GM18909 (cell line): Measurements from ENCODE around the gene MOV10.
"Not testable (repeated sequence)": the region's sequence is repeated elsewhere in the genome, so short reads cannot be mapped to it uniquely, and the experiment has no call there.

ENCODE experiments used
- ATAC-seq: cut with Tn5 transposase; IDR thresholded peaks from one replicate; pipeline ENCODE4 v1.9.1; 2021; ENCODE audit warnings: mild to moderate bottlenecking; ENCODE audit not compliant: unreplicated experiment, poor library complexity

The MOV10 gene

DNA sequence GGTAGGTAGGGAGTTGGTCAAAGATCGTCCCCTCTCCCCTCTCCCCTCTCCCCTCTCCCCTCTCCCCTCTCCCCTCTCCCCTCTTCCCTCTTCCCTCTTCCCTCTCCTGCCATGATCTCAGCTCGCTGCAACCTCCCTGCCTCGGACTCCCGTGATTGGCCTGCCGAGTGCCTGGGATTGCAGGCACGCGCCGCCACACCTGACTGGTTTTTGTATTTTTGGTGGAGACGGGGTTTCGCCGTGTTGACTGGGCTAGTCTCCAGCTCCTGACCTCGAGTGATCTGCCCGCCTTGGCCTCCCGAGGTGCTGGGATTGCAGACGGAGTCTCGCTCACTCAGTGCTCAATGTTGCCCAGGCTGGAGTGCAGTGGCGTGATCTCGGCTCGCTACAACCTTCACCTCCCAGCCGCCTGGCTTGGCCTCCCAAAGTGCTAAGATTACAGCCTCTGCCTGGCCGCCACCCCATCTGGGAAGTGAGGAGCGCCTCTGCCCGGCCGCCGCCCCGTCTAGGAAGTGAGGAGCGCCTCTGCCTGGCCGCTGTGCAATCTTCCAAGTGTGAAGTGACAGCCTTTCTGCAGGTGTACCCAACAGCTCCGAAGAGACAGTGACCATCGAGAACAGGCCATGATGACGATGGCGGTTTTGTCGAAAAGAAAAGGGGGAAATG is 54.0 kb downstream of the MOV10 start:
- ATAC-seq: not testable (repeated sequence)

DNA sequence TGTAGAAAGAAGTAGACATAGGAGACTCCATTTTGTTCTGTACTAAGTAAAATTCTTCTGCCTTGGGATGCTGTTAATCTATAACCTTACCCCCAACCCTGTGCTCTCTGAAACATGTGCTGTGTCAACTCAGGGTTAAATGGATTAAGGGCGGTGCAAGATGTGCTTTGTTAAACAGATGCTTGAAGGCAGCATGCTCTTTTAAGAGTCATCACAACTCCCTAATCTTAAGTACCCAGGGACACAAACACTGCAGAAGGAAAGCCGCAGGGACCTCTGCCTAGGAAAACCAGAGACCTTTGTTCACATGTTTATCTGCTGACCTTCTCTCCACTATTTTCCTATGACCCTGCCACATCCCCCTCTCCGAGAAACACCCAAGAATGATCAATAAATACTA is 54.6 kb downstream of the MOV10 start:
- not testable (repeated sequence) for ATAC-seq

DNA sequence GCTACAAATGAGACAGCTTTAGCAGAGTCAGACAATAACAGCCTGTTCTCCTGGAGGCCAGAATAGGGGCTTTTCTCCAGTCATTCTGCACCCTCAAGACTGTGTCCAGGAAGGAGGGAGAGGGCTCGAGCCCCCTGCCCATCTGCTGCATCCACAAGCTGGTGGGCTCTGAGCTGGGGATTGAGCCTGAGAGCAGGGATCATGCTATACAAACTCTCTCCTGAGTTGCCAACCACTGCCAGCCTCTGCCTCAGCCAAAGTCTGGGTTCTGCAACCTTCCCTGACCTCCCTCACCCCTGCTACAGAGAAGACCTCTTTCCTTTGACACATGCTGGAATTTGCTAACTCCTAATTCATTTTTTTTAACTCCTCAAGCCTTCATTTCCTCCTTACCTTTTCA is 55.5 kb downstream of the MOV10 start:
- ATAC-seq: no peak

DNA sequence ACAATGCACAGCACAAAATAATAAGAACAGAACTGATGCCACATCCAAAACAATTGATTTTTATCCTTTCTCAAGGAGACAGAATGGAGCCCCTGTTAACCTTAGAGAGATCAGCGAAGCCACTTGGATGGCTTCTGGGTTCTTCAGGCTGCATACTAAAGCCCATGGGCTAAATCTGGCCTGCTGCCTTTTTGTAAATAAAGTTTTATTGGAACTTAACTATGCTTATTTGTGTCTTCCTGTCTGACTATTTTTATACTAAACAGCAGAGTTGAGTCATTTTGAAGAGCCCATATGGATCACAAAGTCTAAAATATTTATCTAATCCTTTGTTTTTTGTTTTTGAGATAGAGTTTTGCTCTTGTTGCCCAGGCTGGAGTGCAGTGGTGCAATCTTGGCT is 57.0 kb downstream of the MOV10 start:
- ATAC-seq: no peak

DNA sequence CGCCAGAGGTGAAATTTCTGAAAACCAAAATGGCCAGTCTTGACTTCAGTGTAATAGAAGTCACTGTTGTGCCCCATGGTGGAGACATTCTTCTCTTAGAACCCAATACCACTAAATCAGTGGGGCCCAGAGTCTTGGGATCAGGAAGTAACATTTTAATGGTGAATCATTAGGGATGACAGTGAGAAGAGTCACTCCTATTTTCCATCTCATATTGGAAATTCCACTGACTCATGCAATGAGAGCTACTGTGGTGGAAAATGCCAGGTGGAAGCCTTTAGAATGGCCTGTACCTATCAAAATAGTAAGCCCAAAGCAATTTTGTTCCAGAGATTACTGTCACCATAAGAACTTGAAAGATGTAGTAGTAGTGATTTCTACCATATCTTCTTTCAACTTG is 61.3 kb downstream of the MOV10 start:
- ATAC-seq: no peak

DNA sequence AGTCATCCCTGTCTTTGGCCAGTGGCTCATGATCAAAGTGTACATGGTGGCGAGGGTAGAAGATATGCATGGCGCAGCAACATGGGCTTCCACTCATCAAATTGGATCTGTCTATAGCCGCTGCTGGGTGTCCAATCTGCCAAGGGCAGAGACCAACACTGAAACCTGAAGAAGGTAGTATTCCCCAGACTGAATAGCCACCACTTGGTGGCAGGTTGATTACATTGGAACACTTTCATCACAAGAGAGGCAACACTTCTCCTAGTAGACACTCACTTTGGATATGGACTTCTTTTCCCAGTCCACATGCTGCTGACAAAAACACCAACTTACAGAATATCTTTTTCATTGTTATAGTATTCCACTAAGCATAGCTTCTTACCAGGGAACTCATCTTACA is 63.1 kb downstream of the MOV10 start:
- no peak for ATAC-seq

DNA sequence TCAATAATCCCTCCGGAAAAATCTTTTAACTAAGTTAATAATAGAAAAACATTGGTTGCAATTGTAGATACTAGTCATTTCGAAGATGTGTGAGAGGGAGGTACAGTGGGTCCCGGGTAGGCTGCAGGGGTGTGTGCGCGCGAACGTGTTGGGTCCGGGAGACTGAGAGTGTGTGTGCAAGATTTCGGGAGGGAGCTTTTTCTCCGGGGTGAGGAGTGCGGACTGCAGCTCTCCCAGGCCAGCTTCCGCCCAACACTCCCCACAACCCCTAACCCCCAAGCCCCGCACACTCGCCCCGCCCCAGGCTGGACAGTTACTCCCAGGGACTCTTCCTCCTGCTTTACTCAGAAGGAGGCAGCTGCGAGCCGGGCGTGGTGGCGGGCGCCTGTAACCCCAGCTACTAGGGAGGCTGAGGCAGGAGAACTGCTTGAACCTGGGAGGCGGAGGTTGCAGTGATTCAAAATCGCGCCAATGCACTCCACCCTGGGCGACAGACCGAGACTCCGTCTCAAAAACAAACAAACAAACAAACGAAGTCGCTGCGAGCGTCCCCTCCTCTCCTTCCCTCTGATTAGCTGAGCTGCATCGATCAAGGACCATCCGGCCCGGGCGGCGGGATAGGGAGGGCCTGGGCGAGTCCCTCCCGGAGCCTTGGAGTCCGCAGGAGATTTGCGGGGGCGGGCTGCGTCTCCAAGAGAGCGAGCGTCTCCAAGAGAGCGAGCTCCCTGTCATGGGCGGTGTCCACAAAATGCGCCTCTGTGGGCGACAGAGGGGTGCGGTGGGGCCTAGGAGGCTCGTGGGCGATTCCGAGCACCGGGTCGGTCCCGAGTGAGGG is 68.9 kb downstream of the MOV10 start:
- no peak for ATAC-seq

DNA sequence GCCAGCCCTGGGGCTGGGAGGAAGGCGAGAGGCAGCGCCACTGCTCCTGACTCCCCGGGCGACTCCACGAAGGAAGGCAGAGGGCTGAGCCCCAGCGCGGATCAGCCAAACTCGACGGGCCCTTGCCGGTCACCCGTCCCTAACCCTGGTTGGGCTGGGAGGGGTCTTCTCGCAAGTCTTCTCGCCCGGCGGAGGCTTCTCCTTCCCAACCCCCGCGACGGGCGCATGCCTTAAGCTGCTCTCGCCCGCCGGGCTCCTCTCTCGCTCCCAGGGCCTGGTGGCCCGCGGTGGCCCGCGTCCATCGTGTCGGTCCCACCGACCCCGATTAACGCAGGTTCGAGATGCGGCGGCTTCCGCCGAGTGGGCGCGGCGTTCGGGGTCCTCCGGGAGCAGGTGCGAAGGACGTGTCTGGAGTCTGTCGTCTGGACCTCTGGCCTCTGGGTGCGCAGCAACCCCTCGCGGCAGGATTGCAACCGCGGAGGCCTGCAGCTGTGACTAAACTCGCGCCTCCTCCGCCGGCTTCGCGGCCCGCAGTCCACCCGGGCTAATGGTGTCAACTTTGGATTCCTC is 69.6 kb downstream of the MOV10 start:
- no peak for ATAC-seq

DNA sequence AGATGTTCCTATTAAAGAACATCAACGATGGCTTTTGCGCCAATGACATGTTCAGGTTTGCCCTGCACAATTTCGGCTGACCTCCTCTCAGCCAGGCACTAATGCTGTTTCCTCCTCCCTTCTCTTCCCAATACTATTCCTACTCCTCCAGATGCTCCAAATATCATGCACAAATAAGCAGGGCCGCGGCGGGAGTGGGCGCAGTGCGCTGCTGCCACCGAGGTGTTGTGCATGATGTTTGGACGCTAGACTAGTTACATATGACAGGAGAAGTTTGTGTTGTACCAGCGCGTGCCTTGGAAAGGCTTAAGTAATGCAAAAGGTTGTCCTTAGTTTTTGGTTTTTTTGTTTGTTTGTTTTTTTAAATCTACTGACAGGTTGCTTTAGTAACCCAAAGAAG is 73.9 kb downstream of the MOV10 start:
- no peak for ATAC-seq
